Stimulated activated CD4-positive, alpha-beta T cell treated with anti-CD3 and anti-CD28 coated beads, Interleukin-4, amount 100 ng/mL, for 24 hours (primary cell): ENCODE data around the gene GPR78.

Experiments used
- DNase-seq: peaks from one replicate; pipeline ENCODE4 v3.0.0-alpha.2; 2020

The GPR78 gene

DNA sequence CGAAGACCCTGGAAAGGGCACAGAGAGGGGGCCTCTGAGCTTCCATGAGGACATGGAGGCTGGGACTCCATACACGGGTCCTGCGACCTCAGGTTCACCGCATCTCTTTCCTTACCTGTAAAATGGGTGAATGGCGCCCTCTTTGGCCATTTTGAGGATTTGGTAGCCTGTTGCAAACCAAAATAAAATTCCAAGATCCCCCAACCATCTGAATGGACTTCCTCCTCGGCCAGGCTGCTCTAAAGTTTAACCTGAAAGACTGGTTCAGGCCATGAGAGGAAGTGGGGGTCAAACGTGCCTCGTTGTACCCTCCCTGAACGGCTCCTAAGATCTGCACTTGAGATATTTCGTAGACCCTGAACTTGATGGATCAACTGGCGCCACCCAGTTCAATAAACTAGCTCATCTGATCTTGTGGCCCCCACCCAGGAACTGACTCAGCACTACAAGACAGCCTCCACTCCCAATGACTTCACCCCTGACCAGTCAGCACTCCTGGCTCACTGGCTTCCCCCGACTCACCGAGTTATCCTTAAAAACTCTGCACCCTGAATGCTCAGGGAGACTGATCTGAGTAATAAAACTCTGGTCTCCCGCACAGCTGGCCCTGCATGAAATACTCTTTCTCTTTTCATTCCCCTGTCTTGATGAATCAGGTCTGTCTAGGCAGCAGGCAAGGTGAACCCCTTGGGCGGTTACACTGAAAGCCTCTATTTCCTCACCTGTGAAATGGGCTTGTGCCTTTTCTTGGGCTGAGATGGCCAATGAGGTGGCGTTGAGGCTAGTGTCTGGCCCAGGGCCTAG is 32.9 kb upstream of the GPR78 start:
- no peak for DNase-seq

DNA sequence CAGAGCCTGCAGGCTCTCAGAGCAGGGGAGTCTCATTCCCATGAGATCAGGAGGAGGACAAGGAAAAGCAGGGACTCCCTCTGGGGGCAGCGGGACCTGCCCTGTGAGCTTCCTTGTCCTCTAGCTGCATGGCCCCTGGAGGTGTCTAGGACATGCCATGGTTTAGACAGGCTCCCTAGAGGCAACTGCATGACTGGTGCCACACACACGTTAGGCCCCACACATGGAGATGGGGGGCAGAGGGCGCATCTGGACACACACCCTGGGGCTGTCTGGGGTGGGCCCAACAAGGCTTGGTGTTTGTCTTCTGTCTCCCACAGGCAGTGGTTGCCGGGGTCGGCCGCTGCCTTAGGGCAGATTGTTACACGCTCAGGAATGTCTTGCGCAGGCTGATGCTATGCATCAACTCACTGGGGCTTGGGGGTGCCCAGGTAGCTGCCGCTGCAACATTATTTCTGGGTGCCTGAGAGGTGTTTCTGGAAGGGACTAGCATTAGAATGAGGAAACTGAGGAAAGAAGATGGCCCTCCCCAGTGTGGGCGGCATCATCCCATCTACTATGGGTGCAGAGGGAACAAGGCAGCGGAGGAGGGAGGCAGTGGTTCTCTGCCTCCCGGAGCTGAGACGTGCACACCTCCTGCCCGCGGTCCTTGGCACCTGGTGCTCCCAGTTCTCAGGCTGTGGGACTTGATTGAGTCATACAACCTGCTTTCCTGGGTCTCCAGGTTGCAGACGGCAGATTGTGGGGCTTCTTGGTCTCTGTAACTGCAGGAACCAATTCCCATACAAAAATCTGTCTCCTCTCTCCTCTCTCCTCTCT is 32.1 kb upstream of the GPR78 start:
- no peak for DNase-seq

DNA sequence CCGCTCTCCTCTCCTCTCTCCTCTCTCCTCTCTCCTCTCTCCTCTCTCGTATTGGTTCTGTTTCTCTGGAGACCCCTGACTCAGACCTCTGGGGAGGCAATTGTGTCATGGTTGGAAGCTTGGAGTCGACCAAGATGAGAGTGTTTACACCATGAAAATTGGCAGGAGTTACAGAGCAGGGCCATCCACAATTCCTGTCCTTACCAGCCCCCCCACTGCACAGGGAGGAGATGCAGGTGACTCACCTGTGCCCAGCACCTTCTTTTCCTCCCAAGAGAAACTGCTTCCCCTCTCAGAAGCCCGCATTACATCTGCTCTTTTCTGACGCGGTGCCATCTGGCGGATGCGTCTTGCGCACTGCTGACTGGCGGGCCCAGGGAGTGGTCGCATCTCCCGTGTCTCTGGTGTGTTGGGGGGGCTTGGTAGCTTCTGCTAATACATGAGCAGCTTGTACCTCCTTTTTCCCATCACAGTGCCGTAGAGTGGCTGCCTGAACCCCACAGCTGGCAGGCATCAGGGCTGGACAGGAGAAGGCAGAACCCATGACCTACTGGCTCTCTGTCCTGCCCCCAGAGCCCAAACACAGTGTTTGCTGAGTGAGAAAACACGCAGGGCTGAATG is 31.4 kb upstream of the GPR78 start:
- DNase-seq = no peak

DNA sequence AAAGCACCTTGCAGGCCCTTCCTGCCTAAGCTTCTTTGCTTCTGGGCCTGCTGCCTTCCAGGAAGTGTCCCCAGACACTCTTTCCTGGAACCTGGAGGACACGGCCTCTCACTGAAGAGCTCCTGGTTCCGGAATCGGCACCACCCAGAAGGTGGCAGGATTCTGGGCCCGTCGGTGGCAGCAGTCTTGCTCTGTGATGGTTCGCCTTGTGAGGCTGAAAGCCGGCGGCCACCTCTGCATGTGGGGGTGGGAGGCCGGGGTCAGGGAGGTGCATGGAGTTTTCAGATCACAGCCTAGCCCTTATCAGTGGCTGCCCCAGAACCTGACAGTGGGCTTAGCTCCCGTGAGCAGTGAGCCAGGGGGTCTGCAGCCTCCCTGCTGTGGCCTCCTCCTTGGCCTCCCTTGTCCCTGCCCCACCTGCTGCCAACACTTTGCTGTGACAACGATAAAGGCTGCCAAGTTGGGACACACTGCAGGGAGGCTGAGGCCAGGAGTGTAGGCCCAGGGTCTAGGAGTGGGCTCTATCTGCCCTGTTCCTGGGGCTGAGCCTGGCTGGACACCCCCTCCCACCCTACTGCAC is 30.8 kb upstream of the GPR78 start:
- no peak for DNase-seq

DNA sequence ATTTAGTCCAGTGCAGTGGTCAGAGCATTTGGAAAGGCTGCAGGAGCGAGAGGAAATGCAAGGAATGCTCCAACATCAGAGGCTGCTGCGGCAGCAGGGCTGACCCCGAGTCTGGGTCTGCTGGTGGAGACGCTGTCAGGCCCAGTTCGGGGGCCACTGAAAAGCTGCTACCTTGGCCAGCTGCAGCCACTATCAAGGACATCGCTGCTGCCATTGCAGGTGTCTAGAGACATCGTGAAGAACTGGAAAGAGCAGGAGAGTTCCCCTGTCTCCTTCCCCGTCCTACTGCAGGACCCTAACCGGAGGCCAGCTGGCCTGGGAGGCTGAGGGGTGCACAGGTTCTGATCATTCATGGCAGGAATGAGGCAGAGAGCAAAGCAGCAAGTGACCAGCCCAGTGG is 29.5 kb upstream of the GPR78 start:
- DNase-seq = no peak

DNA sequence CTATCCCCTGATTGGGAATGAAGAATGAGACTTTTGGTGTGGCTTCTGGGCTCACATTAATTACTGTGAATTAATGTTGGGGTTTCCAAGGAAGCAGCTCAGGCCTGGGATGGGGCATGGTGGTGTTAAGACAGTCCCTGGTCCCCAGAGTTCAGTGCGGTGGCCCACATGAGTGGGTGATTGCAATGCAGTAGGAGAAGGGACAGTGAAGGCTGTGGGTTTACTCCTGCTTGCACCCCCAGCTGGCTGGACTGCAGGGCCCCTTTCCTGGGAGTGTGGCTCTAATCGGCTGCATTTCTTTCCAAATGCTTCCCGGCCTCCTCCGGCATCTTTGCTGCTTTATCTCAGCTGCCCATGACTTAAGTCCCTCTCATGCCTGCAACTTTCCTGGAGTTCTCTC is 28.2 kb upstream of the GPR78 start:
- DNase-seq = no peak

DNA sequence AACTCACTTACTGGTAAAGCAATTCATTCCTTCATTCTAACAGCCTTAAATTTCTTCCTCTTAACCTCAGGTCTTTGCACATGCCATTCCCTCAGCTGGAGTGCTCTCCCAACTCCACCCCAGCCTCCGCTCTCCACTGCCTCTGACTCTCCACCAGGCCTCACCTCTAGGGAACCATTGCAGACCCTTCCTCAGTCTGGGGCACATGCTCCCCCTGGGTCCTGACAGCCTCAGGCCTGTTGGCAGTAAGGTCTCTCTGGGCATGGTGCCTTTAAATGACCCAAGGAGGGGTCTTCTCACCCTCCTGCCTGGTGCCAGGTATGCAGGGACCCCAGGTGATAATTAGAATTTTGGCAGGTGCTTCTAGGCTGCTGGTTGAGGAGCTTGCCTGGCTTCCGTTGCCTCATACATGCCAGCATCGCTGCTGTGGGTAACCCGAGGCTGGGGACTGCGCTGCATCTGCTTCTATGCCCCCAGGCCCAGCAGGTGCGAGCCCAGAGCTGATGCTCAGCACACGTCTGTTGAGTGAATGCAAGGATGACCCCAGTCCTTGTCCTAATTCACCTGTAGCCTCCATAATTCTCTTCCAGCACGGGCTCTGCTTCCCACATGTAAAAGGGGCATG is 27.5 kb upstream of the GPR78 start:
- DNase-seq = no peak

DNA sequence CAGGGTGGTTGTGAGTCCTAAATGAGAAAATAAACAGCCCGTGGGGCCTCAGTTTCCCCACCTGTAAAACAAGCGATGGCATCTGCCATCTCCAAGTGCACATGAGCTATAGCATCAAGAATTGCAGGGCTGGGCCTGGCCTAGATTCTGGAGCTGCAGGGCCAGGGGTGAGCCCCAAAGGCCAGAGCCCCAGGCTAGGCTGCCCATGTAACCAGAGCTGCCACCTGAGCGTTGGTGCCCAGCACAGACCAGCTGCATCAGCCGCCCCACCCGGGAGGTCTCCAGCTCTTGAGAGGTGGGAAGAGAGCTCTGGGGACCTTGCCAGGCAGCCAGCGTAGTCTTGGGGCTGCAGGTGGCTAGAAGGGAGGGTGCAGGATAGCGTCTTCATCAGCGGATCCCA is 27.0 kb upstream of the GPR78 start:
- DNase-seq = no peak

DNA sequence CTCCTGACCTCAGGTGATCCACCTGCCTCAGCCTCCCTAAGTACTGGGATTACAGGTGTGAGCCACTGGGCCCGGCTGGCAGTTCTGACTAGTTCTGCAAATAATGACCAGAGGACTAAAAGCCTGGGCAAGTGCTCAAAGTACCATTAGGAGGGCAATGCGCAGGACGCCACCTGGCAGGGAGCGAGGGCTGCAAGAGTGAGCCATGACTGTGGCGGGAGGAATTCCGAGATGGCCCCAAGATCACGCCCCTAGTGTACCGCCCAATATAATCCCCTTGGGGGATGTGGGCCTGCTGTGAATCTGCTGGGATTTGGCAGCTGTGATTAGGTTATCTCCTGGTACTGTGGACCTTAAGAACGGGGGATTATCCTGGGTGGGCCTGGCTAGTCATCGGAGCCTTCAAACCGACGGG is 26.2 kb upstream of the GPR78 start:
- DNase-seq = no peak

DNA sequence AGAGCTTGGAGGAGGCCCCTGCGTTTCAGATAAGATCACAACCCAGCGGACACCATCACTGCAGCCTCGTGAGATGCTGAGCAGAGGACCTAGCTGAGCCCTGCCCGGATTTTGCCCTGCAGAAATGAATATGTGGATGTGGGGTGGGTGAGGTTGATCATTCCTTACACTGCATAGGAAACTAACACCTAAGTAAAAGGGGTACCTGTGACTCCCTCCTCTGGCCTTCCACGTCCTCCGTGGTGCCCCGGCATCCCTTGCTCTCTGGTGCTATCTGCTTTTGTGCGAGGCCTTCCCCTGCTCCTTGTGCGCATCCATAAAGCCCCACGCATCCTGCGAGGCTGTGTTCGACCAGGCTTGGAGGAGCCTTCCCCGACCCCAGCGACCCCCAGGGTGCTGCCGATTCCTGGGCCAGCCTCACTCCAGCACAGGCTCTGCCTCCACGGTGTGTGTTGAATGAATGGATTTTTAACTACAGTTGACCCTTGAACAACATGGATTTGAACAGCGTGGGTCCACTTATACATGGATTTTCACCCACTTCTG is 25.6 kb upstream of the GPR78 start:
- no peak for DNase-seq

DNA sequence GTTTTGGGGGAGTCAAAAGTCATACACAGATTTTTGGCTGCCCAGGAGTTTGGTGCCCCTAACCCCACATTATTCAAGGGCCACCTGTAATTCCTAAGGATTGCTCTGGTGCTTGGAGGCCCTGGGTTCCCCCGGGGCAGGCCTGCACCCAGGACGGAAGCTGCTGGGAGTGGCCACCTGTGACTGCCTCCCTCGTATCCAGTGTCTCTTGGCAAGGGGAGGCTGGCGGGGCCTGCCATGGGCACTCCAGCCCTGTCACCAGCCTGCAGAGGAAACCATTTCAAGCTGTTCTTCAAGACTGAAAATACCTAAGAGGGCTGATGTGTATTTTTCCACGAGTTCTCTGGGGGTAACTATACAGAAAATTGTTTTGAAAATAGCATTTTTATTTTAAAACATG is 24.5 kb upstream of the GPR78 start:
- no peak for DNase-seq

DNA sequence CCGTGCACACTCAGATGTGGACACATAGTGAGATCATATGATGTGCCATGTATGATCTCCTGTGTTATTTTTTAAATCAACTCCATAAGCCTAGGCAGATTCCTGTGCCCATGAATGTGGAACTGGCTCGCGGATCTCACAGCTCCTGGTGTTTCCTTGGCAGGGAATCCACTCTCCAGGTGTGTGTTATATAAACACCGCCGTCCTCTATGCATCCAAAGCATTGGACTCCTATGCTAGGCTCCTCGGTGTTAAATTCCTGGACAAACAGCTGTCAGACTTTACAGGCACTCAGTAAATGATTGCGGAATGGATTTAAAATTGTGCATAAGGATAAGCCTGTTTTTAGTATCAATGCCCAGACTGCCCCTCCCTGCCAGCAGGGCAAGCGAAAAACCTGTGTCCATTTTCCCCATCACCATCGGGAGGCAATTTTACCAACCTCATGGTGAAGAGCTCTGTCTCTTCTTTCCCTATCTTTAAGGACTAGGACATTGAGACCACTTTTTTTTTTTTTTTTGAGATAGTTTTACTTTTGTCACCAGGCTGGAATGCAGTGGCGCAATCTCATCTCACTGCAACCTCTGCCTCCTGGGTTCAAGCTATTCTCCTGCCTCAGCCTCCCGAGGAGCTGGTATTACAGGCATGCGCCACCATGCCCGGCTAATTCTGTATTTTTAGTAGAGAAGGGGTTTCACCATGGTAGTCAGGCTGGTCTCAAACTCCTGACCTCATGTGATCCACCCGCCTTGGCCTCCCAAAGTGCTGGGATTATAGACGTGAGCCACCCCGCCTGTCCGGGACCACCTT is 23.6 kb upstream of the GPR78 start:
- no peak for DNase-seq

DNA sequence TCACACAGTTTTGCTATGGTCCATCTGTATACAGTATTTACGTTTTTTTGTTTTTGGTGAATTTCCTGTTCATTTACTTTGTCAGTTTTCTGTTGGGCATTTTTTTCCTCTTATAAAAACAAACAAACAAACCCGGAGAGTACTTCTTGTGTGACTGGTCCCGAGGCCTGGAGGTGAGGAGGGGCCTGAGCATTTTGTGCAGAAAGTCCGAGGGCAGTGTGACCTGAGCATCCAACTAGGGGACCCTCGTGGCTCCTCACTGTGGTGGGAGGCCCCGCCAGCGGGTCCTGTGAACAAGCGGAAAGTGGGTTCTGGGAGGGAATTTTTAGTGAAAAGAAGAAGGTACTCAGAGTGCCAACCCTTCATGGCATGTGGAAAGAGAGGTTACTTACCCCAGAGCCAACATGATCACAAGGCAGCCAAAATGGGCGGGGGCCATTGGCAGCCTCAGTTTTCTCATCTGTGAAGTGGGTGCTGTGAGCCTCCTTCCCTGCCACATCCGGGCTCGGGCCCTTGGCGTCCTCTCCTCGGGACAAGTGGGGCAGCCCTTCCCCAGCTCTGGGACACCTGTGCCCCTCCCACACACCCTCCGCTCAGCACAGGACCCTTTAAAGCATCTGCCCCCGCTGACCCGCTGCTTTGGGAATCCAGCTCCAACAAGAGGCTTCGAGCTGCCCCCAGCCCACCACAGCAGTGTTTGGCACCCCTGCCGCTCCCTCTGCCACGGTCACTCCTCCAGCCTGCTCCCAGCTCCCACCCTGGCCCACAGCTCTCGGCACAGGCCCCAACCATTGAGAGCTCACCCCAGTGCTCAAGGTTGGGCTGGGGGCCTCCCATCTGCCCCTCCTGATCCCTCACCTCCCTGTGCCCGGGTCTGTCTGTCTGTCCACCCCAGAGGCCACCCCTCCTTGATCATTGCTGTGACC is 22.8 kb upstream of the GPR78 start:
- DNase-seq = no peak

DNA sequence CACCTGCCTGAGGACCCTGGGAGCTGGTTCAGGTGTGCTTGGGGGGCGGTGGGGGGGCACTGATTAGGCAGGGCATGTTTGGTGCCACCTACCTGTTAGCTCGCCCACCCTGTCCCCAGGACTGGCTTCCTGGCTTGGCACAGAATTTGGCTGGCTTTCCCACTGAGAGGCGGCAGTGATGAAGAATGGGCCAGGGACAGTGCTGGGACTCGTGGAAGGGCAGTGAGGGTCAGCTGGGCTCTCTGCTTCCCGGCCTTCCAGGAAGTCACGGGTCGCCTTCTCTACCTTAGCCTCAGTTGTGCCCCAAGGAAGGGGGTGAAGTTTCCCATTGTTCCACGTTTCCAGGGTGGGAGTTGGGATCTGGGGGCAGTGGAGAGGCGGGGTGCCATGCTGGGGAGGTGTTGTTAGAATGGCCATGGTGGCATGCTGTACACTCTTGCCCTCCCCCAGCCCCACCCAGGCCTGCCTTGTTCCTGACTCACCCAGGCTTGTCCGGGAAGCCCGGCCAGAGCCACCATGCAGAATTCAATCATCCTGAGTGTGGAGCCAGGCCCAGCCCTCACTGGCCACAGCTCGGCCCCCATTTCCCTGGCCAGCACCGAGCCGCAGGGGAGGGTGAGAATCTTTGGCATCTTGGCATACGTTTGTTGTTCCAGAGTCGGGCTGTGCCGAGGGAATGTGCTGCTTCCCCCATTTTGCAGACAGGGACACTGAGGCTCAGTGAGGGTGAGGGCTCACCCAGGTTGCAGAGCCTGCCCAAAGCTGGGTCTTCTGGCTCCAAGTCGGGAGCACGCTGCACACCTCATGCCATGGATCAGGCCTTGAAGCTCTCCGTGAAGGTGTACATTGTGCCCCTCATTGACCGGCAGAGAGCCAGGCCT is 21.9 kb upstream of the GPR78 start:
- DNase-seq = no peak

DNA sequence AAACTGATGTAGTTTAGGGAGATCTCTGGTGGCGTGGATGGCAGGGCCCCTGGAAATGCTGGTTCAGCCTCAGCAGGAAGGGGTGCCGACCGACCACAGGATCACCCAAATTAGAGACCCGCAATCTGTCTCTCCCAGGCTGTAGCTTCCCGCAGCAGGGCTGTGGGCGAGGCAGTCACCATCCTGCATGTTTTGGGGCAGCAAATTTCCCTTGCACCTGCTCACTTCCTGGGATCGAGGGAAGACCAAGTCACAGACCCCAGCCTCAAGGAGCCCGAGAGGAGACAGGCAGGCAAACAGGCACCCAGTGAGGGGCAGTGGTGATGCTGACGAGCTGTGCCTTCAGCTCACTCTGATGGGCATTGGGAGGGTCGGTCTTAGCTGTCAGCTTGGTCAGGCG is 21.2 kb upstream of the GPR78 start:
- DNase-seq = no peak

DNA sequence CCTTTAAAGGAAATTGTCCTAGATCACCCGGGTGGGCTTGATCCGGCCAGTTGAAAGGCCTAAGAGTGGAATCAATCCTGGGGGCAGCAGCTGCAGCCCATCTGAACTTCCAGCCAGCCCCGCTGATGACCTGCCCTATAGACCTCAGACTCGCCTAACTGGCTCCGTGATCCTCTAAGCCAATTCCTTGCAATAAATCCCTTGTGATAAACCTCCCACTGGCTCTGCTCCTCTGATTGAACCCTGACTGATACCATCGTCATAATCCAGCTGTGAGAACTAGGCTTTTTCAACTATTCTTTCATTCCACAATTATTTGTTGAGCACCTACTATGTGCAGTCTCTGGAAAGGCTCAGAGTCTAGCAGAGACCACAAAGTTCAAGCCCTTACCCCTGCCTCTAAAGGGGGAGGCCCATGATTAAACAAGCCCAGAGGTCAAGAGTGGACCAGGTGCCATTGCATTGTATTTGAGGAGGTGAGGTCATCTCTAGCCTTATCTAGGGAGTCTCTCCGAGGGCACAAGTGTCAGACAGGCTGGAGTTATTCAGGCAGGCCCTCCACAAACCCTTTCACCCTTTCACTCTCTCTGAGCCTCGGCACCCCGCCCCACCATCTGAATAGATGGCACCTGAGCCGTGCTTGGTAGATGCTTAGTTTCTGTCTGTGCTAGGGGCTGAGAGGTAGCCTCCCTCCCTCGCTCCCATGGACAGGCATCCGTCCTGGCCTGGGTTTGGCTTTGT is 20.5 kb upstream of the GPR78 start:
- DNase-seq = no peak

DNA sequence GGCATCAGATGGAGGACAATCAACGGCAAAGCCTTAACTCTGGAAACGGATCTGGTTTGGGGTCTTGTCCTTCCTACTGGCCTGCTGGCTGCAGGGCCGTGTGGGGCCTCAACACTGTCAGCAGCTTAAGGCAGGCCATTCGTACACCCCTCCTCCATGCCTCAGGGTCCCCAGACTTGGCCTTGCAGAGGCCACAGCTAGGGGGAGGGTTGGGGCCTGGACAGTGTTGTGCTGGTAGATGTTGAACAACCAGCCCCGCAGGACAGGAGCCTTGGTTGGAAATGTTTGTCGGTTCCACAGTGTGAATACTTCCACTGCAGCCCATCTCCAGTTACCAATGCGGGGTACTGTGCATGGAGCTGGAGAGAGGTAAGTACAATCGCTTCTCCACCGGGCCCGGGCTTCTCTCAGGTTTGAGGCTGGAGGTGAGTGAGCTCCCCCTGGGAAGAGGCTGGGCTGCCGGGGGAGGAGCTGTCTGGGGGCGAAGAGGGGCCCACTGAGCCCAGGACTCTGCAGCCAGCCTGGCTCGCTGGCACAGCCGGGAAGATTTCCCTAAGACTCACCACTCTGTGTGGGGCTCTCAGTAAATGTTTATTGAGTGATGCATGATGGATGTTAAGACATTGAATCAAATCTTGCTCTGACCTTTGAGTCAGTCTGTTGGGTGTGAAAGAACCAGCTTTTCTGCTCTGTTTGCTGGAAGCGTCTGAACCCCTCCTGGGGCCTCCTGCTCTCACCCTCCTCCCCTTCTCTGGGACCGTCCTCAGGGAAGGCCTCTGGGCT is 19.7 kb upstream of the GPR78 start:
- DNase-seq = no peak

DNA sequence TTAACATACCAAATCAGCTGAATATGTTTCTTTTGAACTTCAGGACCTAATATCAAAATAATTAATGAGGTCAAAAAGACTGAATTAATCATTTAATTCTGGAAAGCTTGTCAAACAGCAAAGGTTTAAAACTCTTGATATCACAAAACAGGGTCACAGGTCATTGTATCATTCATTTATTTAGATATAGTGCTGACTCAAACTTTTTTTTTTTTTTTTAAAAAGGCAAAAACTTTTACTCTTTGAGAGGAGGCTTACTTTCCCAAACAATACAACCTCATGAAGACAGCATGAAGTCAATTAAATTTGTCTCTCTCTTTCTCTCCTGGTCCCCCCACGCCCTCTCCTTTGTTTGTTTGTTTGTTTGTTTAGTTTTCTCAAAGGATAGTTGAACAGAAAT is 15.6 kb upstream of the GPR78 start:
- no peak for DNase-seq
